Umbilical cord (tissue), 2 donors: ENCODE results near the gene TWIST2. TPM values are rescaled to one million over a fixed set of nuclear protein-coding genes. Genes with fewer than 3 reads are reported as not detected.
A peak's percentile ranks its signal among the peaks of the same experiment; 100 is the strongest.

ENCODE experiments used
- DNase-seq: peaks from one replicate; pipeline ENCODE4 v3.0.0-alpha.2; 2015; ENCODE audit warnings: low spot score
- total RNA-seq: library from RNA; depleted of rRNA; stranded (reverse); fragments of >200 nt; gene quantifications from one replicate; pipeline ENCODE4 v1.2.3, GENCODE V29; 2014; ENCODE audit warnings: low replicate concordance; ENCODE audit not compliant: insufficient read depth

The TWIST2 gene
- total RNA-seq: 32.0 TPM

DNA sequence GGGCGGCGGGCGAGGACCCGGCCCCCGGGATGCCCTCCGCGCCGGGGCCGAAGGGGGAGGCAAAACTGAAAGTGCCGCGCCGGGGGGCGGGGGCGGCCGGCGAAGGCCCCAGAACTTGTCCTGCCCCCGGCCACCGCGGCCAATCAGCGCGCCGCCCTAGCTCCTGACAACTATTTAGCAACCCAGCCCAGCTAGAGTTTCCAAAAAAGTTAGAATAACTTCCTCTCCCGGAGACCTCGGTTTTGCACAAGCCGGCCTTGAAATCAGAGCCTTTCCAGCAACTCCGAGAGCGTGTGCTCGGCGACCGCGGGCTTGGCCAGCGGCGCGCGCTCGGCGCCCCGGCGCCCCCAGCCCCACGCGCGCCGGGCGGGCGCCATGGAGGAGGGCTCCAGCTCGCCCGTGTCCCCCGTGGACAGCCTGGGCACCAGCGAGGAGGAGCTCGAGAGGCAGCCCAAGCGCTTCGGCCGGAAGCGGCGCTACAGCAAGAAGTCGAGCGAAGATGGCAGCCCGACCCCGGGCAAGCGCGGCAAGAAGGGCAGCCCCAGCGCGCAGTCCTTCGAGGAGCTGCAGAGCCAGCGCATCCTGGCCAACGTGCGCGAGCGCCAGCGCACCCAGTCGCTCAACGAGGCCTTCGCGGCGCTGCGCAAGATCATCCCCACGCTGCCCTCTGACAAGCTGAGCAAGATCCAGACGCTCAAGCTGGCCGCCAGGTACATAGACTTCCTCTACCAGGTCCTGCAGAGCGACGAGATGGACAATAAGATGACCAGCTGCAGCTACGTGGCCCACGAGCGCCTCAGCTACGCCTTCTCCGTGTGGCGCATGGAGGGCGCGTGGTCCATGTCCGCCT, at the start of gene TWIST2:
TWIST2 (plus strand) TSS at position 245 of the 850 bp plus-strand sequence; CDS start at position 376, 131 bp downstream.
- peak; percentile 93 for DNase-seq

- no peak for DNase-seq
Measured at GRCh38 chr2:238801791-238802190, 46.1 kb upstream of the TWIST2 start.

GRCh38 chr2:238802957-238803356, 44.9 kb upstream of the TWIST2 start:
- DNase-seq: no peak

DNA sequence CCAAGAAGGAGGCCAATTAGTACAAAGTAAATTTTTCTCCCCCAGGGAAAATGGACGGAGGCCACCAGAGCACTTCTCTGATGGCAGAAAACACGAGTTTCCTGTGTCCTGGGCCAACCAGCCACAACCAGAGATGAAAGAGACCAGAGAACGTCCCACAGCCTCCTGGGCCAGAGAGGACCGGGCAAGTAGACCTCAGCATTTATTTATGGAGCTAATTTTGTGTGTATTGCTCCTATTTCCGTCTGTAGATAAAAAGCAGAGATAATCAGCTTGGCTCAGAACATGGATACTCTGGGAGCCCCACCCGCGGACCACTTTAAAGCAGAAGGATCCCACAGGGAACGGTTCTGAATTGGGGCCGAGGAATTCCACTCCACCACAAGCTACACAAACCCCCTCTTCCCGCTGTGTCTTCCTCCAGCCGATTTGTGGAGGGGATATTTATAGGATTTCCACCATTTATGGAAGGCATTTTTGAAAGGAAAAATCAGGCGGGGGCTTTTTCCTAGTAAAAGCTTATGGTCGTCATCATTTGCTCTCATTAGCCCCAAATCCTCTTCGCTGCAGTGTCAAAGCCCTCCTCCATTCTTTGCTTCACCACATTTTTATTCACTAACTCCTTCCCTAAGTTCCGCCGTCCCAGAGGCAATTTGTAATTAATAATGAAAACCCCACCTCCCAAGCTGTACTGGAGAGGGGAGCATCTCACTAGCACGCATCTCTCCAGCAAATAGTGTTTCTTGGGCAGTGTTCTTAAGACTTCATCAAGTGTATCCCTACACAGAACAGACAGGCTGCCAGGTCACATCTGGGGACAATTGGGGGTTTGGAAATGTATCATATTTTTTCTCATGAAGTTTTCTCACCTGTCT, 43.7 kb upstream of the TWIST2 start:
- no peak for DNase-seq

DNA sequence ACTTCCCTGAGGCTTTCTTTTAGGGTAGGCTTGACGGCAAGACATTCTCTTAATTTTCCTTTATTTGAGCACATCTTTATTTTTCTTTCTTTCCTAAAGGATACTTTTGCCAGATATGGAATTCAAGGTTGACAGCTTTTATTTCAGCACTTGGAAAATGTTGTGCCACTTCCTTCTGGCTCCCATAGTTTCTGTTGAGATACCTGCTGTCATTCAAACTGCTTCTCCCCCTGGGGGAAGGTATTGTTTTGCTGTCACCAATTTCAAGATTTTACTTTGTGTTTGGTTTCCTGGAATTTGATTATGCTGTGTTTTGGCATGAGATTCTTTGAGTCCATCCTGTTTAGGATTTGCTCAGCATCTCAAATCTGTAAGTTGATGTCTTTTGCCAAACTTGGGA, 39.1 kb upstream of the TWIST2 start:
- DNase-seq: no peak

DNA sequence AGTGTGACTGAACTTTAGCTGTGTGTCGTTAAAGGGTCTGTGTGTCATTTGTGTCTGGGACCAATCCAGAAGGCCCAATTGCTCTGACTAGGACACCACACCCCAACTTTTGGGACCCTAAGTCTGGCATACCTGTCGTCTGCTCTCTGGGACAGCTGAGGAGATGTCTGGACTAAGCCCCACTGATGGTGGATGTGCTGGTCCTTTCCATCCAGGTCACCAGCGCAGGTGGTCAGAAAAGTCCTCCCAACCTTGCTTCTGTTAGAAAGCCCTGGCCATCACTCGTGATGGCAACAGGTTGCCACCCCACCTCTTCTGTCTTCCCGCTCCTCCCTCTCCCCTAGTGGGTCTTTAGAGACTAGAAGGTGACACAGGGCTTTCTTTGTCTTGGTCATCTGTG, 37.6 kb upstream of the TWIST2 start:
- no peak for DNase-seq

DNA sequence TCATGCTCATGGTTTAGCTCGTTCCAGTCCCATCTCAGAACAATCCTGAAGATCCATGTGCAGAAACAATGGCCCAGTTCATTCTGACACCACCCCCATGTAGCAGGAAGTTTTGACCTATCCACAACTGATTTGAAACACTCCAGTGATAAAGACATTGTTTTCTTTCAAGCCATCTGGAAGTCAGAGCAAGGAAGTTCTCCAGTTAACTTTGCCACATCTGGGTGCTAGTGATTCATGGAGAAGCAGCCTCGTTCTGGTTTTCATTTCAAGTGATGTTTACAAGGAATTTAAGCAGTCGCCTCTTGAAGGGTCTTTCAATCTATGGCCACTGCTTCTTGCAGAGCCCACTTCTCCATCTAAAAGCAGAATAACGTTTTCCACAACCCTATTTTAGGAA, 36.6 kb upstream of the TWIST2 start:
- no peak for DNase-seq

- DNase-seq: no peak
Measured at GRCh38 chr2:238811759-238812158, 36.1 kb upstream of the TWIST2 start.

GRCh38 chr2:238813109-238813508, 34.8 kb upstream of the TWIST2 start:
- no peak for DNase-seq

DNA sequence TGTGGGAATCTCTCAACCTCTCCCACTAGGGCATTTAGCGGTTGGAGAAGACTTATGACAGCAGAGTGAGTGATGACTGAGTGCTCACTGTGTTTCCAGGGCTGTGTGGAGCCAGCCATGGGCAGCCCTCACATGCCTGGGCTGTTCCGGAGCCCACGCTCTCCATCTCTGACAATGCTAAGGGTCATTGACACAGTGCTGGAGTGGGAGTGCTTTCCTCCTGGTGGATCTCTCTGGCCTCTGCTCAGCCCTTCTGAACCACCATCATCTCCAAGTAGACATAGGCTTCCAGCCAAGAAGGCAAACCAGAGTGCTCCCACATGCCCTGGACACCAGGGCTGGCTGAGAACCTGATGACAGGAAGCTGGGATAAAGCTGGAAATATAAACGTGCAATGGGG, 33.1 kb upstream of the TWIST2 start:
- no peak for DNase-seq

DNA sequence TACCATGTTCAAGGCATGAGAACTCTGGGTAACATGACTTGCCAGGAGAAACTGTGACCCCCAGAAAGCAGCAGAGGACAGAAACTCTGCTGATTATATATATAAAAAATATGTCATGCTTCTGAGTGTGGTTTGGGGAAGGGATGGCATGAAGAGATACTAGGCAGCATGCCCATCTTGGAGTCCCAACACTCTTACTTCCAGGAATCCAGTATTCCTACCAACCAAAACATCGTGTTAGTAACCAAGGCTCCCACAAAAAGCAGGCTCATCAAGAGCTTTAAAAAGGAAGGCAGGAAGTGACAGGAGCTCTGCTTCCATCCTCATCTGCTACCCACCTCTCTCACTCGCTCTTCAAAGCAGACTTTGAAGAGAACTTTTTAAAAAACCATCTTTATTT, 31.6 kb upstream of the TWIST2 start:
- no peak for DNase-seq

- DNase-seq: no peak
Measured at GRCh38 chr2:238817382-238817781, 30.5 kb upstream of the TWIST2 start.

- no peak for DNase-seq
Measured at GRCh38 chr2:238817891-238818290, 30.0 kb upstream of the TWIST2 start.

GRCh38 chr2:238818561-238818960, 29.3 kb upstream of the TWIST2 start:
- no peak for DNase-seq

DNA sequence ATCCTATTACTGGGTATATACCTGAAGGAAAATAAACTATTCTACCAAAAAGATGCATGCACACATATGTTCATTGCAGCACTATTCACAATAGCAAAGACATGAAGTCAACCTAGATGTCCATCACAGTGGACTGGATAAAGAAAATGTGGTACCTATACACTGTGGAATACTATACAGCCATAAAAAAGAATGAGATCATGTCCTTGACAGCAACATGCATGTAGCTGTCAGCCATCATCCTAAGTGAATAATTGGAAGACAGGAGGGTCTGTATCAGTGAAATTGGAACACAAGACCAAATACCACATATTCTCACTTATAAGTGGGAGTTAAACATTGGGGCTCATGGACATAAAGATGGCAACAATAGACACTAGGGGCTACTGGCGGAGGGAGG, 27.7 kb upstream of the TWIST2 start:
- no peak for DNase-seq

GRCh38 chr2:238820916-238821315, 27.0 kb upstream of the TWIST2 start:
- DNase-seq: no peak

DNA sequence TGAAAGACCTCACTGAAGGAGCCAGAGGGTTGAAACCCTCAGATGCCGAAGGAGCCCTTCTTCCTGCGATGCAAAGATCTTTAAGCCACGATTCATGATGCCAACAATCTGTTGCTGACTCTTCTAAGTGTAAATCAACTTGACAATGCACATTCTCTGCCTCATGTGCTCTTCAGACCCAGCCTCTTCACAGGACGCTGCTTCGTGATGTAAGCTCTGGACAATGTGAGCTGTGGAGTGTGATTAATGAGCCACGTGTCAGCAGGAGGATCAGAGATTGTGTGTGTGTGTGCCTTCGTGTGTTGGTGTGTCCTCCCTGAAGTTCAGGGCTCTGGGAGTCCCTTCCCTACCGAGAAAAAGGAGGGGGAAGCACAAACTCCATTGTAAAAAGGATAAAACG, 26.5 kb upstream of the TWIST2 start:
- peak; percentile 32 for DNase-seq

- DNase-seq: no peak
Measured at GRCh38 chr2:238821944-238822670, 25.8 kb upstream of the TWIST2 start.

DNA sequence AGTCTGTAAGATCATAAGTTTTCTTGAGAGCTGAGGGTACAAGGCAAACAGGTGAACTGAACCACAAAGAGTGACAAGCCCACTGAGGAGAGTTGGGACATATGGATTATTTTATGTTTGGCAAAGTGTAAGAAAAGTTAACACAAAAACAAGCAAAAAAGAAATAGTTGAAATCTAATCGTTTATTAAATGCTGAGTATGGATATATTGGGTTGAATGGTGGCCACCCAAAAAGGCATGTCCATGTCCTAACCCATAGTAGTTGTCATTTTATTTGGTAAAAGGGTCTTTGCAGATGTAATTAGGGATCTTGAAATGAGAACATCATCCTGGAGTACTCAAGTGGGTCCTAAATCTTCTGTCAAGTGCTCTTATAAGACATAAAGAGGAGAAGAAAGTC, 24.9 kb upstream of the TWIST2 start:
- DNase-seq: no peak

- DNase-seq: no peak
Measured at GRCh38 chr2:238831177-238831576, 16.7 kb upstream of the TWIST2 start.

- no peak for DNase-seq
Measured at GRCh38 chr2:238834982-238835381, 12.9 kb upstream of the TWIST2 start.

DNA sequence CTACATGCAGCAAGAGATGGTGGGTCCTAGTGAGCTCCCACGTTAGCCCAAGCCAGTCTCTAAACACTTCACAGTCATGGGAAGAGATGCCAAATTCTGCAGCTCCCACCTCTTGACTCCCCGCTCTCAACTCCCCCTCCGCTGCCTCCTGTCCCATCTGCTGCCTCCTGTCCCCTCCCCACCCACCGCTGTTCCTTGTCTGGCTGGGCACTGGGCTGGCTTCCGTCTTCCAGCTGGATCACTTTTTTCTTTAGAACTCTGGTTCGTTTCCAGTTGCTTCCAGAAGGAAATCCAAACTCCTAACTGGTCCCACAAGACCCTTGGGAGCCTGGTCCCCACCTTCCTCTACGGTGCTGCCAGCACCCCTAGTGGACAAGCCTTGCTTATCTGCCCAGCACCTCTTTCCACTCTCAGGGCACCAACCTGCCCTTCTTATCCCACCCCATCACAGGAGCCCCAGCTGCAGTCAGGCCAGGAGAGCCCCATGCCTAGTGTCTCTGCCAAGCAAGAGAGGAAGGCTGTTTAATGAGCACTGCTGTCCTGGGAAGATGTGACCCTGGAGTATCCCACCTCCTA, 12.1 kb upstream of the TWIST2 start:
- no peak for DNase-seq
